ENCODE results near the gene DHRS7C. TPM values are rescaled to one million over a fixed set of nuclear protein-coding genes. Genes with fewer than 3 reads are reported as not detected.

DHRS7C gene
- polyA plus RNA-seq, 3 donors: not detected

- peaks cover 5 to 7% (median 6%) of the 10 kb centered on the region in 3 donors for H3K27me3 Mint-ChIP-seq (ENCODE audit: low read depth in 3 of 3)
- H3K4me2 ChIP-seq (replicated peaks; ENCODE audit: extremely low read depth, low read length, poor library complexity, severe bottlenecking): no peak within 1 kb of the TSS
- no peak for DNase-seq
- no peaks in the 10 kb centered on the region for H3K9me3 Mint-ChIP-seq
- no peaks in the 10 kb centered on the region for H3K36me3 Mint-ChIP-seq
- H3K9me3 ChIP-seq (replicated peaks in 1 of 2; ENCODE audit: control insufficient read depth in 1 of 2, insufficient read depth in 1 of 2, low read length in 2 of 2): no peaks in the 10 kb centered on the region
- H4K20me1 ChIP-seq (ENCODE audit: insufficient read depth, low read length): no peaks in the 10 kb centered on the region
- no peaks in the 10 kb centered on the region for H3K79me2 ChIP-seq (ENCODE audit: insufficient read depth, low read length)
- H3K4me3 ChIP-seq (replicated peaks in 1 of 3; ENCODE audit: low read depth in 2 of 3, low read length in 3 of 3): no peak within 1 kb of the TSS
- no peaks in the 10 kb centered on the region for H3K4me1 Mint-ChIP-seq
- no peak within 1 kb of the TSS for H3K9ac ChIP-seq (ENCODE audit: insufficient read depth, low read length, poor library complexity, severe bottlenecking)
- no peak within 1 kb of the TSS for H3K27ac ChIP-seq (ENCODE audit: low read depth in 1 of 2, low read length in 2 of 2)
- no peaks in the 10 kb centered on the region for H3K4me1 ChIP-seq (ENCODE audit: control insufficient read depth in 1 of 2, insufficient read depth in 2 of 2, low read length in 2 of 2)
- no peak within 1 kb of the TSS for H3K4me3 Mint-ChIP-seq
- intact Hi-C loops (cut with micrococcal nuclease): no loop called here
- no peak within 1 kb of the TSS for H3K27ac Mint-ChIP-seq
- 85% methylated on average over 6 of the region's 15 CpGs for WGBS (ENCODE audit: insufficient coverage)
- no peaks in the 10 kb centered on the region for H3K27me3 ChIP-seq (ENCODE audit: control insufficient read depth in 2 of 2, insufficient read depth in 2 of 2, low read length in 2 of 2)
- H3K36me3 ChIP-seq (replicated peaks in 1 of 2; ENCODE audit: control insufficient read depth in 1 of 2, insufficient read depth in 2 of 2, low read length in 2 of 2): no peaks in the 10 kb centered on the region
- no peak for TF ChIP-seq CTCF (IDR thresholded peaks at IDR 0.05)
- H2AFZ ChIP-seq (ENCODE audit: insufficient read depth, low read depth, low read length, poor library complexity, severe bottlenecking): no peak within 1 kb of the TSS
These were observed 30.5 kb upstream of the DHRS7C start, which contains the start of gene GSG1L2 for GRCh38 chr17:9821921-9822320. TSS of gene GSG1L2 (minus strand) at chr17:9822079. CDS start at chr17:9822071, 8 bp downstream.

- Mint-ChIP-seq H3K9me3 (peaks cover 0 to 1% (median 0%) of the 10 kb centered on the region in 7 donors), H3K27ac (no peak overlapping the region), H3K36me3 (no peaks in the 10 kb centered on the region), H3K4me1 (no peaks in the 10 kb centered on the region), H3K4me3 (no peak overlapping the region), H3K27me3 (ENCODE audit: low read depth in 3 of 3) (peaks cover 0 to 7% (median 3%) of the 10 kb centered on the region in 3 donors)
- Histone ChIP-seq H3K79me2 (ENCODE audit: insufficient read depth, low read length) (no peaks in the 10 kb centered on the region), H3K9me3 (replicated peaks in 1 of 2; ENCODE audit: control insufficient read depth in 1 of 2, insufficient read depth in 1 of 2, low read length in 2 of 2) (no peaks in the 10 kb centered on the region), H2AFZ (ENCODE audit: insufficient read depth, low read depth, low read length, poor library complexity, severe bottlenecking) (no peak overlapping the region), H3K27ac (ENCODE audit: low read depth in 1 of 2, low read length in 2 of 2) (no peak overlapping the region), H3K27me3 (ENCODE audit: control insufficient read depth in 2 of 2, insufficient read depth in 2 of 2, low read length in 2 of 2) (no peaks in the 10 kb centered on the region), H3K4me3 (replicated peaks in 1 of 3; ENCODE audit: low read depth in 2 of 3, low read length in 3 of 3) (no peak overlapping the region), H3K4me1 (ENCODE audit: control insufficient read depth in 1 of 2, insufficient read depth in 2 of 2, low read length in 2 of 2) (no peaks in the 10 kb centered on the region), H3K36me3 (replicated peaks in 1 of 2; ENCODE audit: control insufficient read depth in 1 of 2, insufficient read depth in 2 of 2, low read length in 2 of 2) (no peaks in the 10 kb centered on the region), H3K4me2 (replicated peaks; ENCODE audit: extremely low read depth, low read length, poor library complexity, severe bottlenecking) (no peak overlapping the region), H4K20me1 (ENCODE audit: insufficient read depth, low read length) (no peaks in the 10 kb centered on the region), H3K9ac (ENCODE audit: insufficient read depth, low read length, poor library complexity, severe bottlenecking) (no peak overlapping the region)
- no peak for TF ChIP-seq CTCF (IDR thresholded peaks at IDR 0.05)
- DNase-seq: no peak
- intact Hi-C loops (cut with micrococcal nuclease): no loop called here
- 89% methylated on average over 1 of the region's 3 CpGs for WGBS (ENCODE audit: insufficient coverage)
These were observed 29.1 kb upstream of the DHRS7C start for GRCh38 chr17:9820448-9820847.

Measured in CD14-positive monocyte (primary cell).